Fibroblast of lung (primary cell): ENCODE data around the gene SLC17A5.

Experiments used
- EZH2 ChIP-seq: IDR thresholded peaks from 2 replicates; pipeline ENCODE4 v1.5.1; 2012; ENCODE audit warnings: low read length, control low read depth, mild to moderate bottlenecking; ENCODE audit errors: missing control alignments
- TF ChIP-seq, protein P1 (sequence below), 2 donors: IDR thresholded peaks in 1 of 2; conservative IDR thresholded peaks in 1 of 2; 1 replicate in 1 of 2; 2 replicates in 1 of 2; pipeline ENCODE4 v1.5.1; 2011 to 2012; ENCODE audit warnings: low read length in 2 of 2, control low read depth in 1 of 2, inconsistent platforms in 1 of 2, low read depth in 1 of 2, mild to moderate bottlenecking in 1 of 2

- no peak for TF ChIP-seq EZH2
- TF ChIP-seq, protein P1, sequence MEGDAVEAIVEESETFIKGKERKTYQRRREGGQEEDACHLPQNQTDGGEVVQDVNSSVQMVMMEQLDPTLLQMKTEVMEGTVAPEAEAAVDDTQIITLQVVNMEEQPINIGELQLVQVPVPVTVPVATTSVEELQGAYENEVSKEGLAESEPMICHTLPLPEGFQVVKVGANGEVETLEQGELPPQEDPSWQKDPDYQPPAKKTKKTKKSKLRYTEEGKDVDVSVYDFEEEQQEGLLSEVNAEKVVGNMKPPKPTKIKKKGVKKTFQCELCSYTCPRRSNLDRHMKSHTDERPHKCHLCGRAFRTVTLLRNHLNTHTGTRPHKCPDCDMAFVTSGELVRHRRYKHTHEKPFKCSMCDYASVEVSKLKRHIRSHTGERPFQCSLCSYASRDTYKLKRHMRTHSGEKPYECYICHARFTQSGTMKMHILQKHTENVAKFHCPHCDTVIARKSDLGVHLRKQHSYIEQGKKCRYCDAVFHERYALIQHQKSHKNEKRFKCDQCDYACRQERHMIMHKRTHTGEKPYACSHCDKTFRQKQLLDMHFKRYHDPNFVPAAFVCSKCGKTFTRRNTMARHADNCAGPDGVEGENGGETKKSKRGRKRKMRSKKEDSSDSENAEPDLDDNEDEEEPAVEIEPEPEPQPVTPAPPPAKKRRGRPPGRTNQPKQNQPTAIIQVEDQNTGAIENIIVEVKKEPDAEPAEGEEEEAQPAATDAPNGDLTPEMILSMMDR (conservative IDR thresholded peaks at IDR 0.05 in 1 of 2, IDR thresholded peaks at IDR 0.05 in 1 of 2; ENCODE audit: low read depth in 1 of 2, low read length in 2 of 2), result no peak
Measured at GRCh38 chr6:73644941-73645591, 8.7 kb downstream of the SLC17A5 start.
